Fibroblast of lung (primary cell): Measurements from ENCODE around the gene TNRC18. TPM values are rescaled to one million over a fixed set of nuclear protein-coding genes. Genes with fewer than 3 reads are reported as not detected.
"Not testable (repeated sequence)": the region's sequence is repeated elsewhere in the genome, so short reads cannot be mapped to it uniquely, and the experiment has no call there.

ENCODE experiments used
- DNase-seq, 2 donors: peaks; one replicate each; pipeline versions ENCODE4 v3.0.0 to v3.0.0-alpha.2; 2010; ENCODE audit warnings: low read depth in 2 of 2
- H2AFZ ChIP-seq: 2 replicates; pipeline ENCODE4 v1.5.1; 2012; ENCODE audit warnings: low read length, control low read depth, inconsistent platforms
- H3K27ac ChIP-seq: 2 replicates; pipeline ENCODE4 v1.5.1; 2011; ENCODE audit warnings: low read length, control low read depth; ENCODE audit not compliant: insufficient read depth
- H3K27me3 ChIP-seq: 2 replicates; pipeline ENCODE4 v1.5.1; 2011; ENCODE audit warnings: mild to moderate bottlenecking, low read length; ENCODE audit not compliant: control insufficient read depth, insufficient read depth
- H3K36me3 ChIP-seq: 2 replicates; pipeline ENCODE4 v1.5.1; 2011; ENCODE audit warnings: low read length; ENCODE audit not compliant: control insufficient read depth, insufficient read depth
- H3K4me1 ChIP-seq: 2 replicates; pipeline ENCODE4 v1.5.1; 2011; ENCODE audit warnings: low read length; ENCODE audit not compliant: control insufficient read depth, insufficient read depth; ENCODE audit errors: extremely low read depth
- H3K4me2 ChIP-seq: 2 replicates; pipeline ENCODE4 v1.5.1; 2011; ENCODE audit warnings: low read length, control low read depth; ENCODE audit not compliant: insufficient read depth; ENCODE audit errors: extremely low read depth
- H3K4me3 ChIP-seq, 4 experiments: fragments of 200-600 bp in 1 of 4; sonication (generic) in 1 of 4; replicated peaks in 1 of 4; 2 replicates each; pipeline ENCODE4 v1.5.1; 2011 to 2016; ENCODE audit warnings: low read length in 4 of 4, low read depth in 3 of 4, mild to moderate bottlenecking in 3 of 4, control low read depth in 2 of 4, inconsistent platforms in 1 of 4, mixed read lengths in 1 of 4; ENCODE audit not compliant: insufficient read depth in 1 of 4; ENCODE audit errors: control extremely low read depth in 1 of 4
- H3K79me2 ChIP-seq: 2 replicates; pipeline ENCODE4 v1.5.1; 2012; ENCODE audit warnings: mild to moderate bottlenecking, low read length, inconsistent platforms; ENCODE audit not compliant: control insufficient read depth, insufficient read depth
- H3K9ac ChIP-seq: 2 replicates; pipeline ENCODE4 v1.5.1; 2011; ENCODE audit warnings: mild to moderate bottlenecking, low read length, control low read depth; ENCODE audit not compliant: insufficient read depth
- H3K9me3 ChIP-seq: 2 replicates; pipeline ENCODE4 v1.5.1; 2012; ENCODE audit warnings: low read depth, low read length; ENCODE audit not compliant: control insufficient read depth, insufficient read depth
- H4K20me1 ChIP-seq: 2 replicates; pipeline ENCODE4 v1.5.1; 2011; ENCODE audit warnings: low read length; ENCODE audit not compliant: control insufficient read depth, insufficient read depth; ENCODE audit errors: extremely low read depth
- CTCF ChIP-seq, 2 donors: IDR thresholded peaks in 1 of 2; conservative IDR thresholded peaks in 1 of 2; 1 replicate in 1 of 2; 2 replicates in 1 of 2; pipeline ENCODE4 v1.5.1; 2011 to 2012; ENCODE audit warnings: low read length in 2 of 2, control low read depth in 1 of 2, inconsistent platforms in 1 of 2, low read depth in 1 of 2, mild to moderate bottlenecking in 1 of 2
- EZH2 ChIP-seq: IDR thresholded peaks from 2 replicates; pipeline ENCODE4 v1.5.1; 2012; ENCODE audit warnings: low read length, control low read depth, mild to moderate bottlenecking; ENCODE audit errors: missing control alignments
- polyA plus RNA-seq, 2 donors: library from polyadenylated mRNA; depleted of rRNA in 1 of 2; stranded (reverse) in 1 of 2; unstranded in 1 of 2; fragments of >200 nt; gene quantifications; 2 replicates each; pipeline ENCODE4 v1.2.1, GENCODE V29; 2011 to 2012; ENCODE audit warnings: missing spikeins in 1 of 2
- total RNA-seq: library from RNA; depleted of rRNA; stranded (reverse); fragments of >200 nt; gene quantifications from 2 replicates; pipeline ENCODE4 v1.2.1, GENCODE V29; 2014

Gene TNRC18
- total and polyA plus RNA-seq, 2 donors (not counting 1 experiment from before 2014, with no cell fraction given), result 19.7 to 38.5 TPM

- no peaks in the 10 kb centered on the region for H3K79me2 ChIP-seq
- no peaks in the 10 kb centered on the region for H3K36me3 ChIP-seq
- no peaks in the 10 kb centered on the region for H3K4me1 ChIP-seq
- H3K4me3 ChIP-seq, result no peak overlapping the region
- H3K4me2 ChIP-seq, result no peak overlapping the region
- TF ChIP-seq EZH2 (no peak), CTCF (conservative IDR thresholded peaks at IDR 0.05 in 1 of 2, IDR thresholded peaks at IDR 0.05 in 1 of 2; ENCODE audit: low read depth in 1 of 2, low read length in 2 of 2) (no peak)
- no peaks in the 10 kb centered on the region for H3K9me3 ChIP-seq
- no peak for DNase-seq
- no peaks in the 10 kb centered on the region for H4K20me1 ChIP-seq
- no peak overlapping the region for H2AFZ ChIP-seq
- H3K9ac ChIP-seq, result no peak overlapping the region
- no peak overlapping the region for H3K27ac ChIP-seq
- H3K27me3 ChIP-seq, result no peaks in the 10 kb centered on the region
Measured at GRCh38 chr7:5295039-5296014, 128.3 kb downstream of the TNRC18 start.

- Histone ChIP-seq H3K27me3 (no peaks in the 10 kb centered on the region), H3K27ac (no peak overlapping the region), H3K79me2 (no peaks in the 10 kb centered on the region), H2AFZ (no peak overlapping the region), H3K4me3 (no peak overlapping the region), H3K9ac (no peak overlapping the region), H3K4me1 (no peaks in the 10 kb centered on the region), H3K4me2 (no peak overlapping the region), H3K9me3 (no peaks in the 10 kb centered on the region), H4K20me1 (no peaks in the 10 kb centered on the region), H3K36me3 (no peaks in the 10 kb centered on the region)
- no peak for DNase-seq
- TF ChIP-seq CTCF (conservative IDR thresholded peaks at IDR 0.05 in 1 of 2, IDR thresholded peaks at IDR 0.05 in 1 of 2; ENCODE audit: low read depth in 1 of 2, low read length in 2 of 2) (no peak), EZH2 (no peak)
Measured at GRCh38 chr7:5294169-5294987, 129.3 kb downstream of the TNRC18 start.

GRCh38 chr7:5291711-5292335, 131.8 kb downstream of the TNRC18 start:
- H2AFZ ChIP-seq, H3K79me2 ChIP-seq, H3K4me2 ChIP-seq, H3K4me3 ChIP-seq, H3K9ac ChIP-seq, H3K27me3 ChIP-seq, DNase-seq, H3K9me3 ChIP-seq, H3K4me1 ChIP-seq, H4K20me1 ChIP-seq, H3K27ac ChIP-seq, H3K36me3 ChIP-seq: not testable (repeated sequence)
